HG03571 (cell line): ENCODE data around the gene CDC42SE2.
"Not testable (repeated sequence)": the region's sequence is repeated elsewhere in the genome, so short reads cannot be mapped to it uniquely, and the experiment has no call there.

Source experiments
- ATAC-seq: cut with Tn5 transposase; IDR thresholded peaks from one replicate; pipeline ENCODE4 v1.9.1; 2021; ENCODE audit not compliant: unreplicated experiment

The CDC42SE2 gene

DNA sequence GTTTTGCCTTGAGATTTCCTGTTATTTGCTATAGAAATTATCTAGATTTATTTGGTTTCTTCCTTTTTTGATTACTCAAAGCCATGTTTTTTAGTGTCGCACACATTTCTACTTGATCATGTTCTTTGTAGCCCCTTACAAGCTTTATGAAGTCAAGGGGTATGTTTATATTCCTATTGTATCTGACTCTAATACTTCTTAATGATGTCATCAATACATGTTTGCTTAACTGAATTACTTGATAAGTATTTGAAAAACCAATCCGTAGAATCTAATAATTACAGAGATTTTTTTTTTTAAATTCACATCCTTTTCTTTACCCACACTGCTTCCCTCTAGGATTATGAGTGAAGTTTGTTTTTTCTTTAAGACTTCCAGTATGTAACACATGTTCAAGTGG lies 53.0 kb downstream of the CDC42SE2 start:
- no peak for ATAC-seq

DNA sequence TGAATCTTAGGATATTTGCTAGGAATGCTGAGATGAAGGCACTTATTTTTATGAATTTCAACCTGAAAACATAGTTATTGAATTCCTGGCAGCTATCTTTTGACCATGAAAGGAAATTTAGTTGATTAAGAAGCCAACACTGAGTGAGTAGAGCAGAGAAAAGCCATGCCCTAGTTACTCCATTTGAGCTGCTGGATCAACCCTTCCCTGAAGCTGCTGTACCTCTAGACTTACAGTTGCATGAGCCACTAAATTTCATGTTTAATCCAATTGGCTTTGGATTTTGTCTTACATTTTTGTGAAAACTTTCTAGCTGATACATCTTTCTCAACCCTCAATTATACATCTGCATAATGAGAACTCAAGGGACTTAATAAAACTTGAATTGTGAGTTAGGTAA lies 54.6 kb downstream of the CDC42SE2 start:
- ATAC-seq: no peak

DNA sequence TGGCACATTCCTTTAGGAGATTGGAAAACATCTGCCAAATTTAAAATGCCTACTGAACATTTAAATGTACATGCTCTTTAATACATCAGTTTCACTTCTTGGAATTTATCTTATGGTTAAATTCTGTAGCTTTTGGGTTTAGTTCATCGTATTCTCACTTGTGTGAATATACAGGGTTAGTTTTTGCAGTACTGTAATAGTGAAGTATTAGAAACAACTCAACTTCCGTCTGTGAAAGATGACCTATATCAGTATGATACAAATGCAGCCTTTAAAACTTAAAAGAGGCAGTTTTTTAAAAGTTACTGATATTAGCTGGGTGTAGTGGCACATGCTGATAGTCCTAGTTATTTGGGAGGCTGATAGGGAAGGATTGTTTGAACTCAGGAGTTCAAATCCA lies 57.2 kb downstream of the CDC42SE2 start:
- ATAC-seq: no peak

DNA sequence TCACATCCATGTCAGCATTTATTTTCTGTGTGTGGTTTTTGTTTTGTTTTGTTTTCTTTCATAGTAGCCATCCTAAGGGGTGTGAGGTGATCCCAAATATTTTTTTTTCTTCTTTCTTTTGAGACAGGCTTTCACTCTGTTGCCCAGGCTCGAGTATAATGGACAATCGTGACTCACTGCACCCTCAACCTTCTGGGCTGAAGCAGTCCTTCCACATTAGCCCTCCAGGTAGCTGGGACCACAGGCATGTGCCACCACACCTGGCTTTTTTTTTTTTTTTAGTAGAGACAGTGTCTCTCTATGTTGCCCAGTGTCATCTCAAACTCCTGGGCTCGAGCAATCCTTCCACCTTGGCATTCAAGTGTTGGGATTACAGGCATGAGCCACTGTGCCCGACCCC lies 59.1 kb downstream of the CDC42SE2 start:
- ATAC-seq: no peak

DNA sequence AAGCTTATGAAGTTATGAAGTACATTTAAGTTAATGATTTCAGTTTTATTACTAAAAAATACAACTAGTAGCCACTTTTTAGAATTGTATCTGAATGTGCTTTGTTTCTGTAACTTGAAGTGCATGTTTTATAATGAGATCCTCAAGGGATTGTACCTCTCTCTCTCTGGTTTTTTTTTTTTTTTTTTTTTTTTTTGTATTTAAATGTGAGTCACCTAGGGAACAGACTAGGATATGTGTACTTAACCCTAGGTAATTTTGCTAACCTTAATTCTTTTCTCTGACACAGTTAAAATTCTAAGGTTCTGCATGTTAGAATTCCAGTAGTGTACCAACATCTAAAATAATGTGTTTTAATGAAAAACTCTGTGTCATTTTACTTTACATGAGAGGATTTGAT lies 59.5 kb downstream of the CDC42SE2 start:
- ATAC-seq: no peak

- ATAC-seq: no peak
These were observed 60.5 kb downstream of the CDC42SE2 start for GRCh38 chr5:131324303-131324702.

DNA sequence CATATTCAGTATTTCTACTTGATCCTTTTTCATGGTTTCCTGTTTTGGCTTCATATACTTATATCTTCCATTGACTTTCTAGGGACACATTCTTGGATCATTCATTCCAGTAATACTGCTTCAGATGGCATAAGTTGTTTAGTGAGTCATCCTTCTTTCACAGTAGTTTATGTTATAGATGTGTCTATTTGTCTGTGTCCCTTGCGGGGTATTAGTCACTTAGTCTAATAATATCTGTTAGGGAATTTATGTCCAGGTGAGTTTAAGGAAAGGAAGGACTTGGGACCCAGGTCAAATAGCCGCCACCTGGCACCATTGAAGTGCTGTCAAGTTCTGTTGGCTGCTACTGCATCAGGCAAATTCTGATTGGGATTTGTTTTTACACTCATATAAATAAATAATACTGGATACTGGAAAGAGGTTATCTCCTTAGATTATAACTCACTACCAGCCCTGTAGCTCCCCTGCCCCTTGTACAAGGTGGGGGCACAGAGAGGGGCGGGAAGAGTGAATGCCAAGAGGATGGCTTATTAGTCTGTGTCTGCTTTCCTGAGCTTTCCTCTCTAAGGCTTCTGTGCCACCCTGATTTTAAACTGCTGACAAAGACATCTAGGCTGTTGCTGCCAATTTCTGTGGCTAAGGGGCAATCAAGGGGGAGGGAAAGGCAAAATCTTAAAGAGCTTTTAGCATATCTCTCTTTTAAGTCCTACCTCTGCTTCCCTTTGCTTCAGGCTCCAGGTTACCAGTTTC lies 64.9 kb downstream of the CDC42SE2 start:
- ATAC-seq: no peak

- no peak for ATAC-seq
These were observed 65.4 kb downstream of the CDC42SE2 start for GRCh38 chr5:131329286-131329560.

- no peak for ATAC-seq
These were observed 66.2 kb downstream of the CDC42SE2 start for GRCh38 chr5:131330031-131330430.

DNA sequence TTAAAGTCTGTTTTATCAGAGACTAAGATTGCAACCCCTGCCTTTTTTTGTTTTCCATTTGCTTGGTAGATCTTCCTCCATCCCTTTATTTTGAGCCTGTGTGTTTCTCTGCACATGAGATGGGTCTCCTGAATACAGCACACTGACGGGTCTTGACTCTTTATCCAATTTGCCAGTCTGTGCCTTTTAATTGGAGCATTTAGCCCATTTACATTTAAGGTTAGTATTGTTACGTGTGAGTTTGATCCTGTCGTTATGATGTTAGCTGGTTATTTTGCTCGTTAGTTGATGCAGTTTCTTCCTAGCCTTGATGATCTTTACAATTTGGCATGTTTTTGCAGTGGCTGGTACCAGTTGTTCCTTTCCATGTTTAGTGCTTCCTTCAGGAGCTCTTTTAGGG lies 71.9 kb downstream of the CDC42SE2 start:
- ATAC-seq: not testable (repeated sequence)

- not testable (repeated sequence) for ATAC-seq
These were observed 72.9 kb downstream of the CDC42SE2 start for GRCh38 chr5:131336801-131337200.

DNA sequence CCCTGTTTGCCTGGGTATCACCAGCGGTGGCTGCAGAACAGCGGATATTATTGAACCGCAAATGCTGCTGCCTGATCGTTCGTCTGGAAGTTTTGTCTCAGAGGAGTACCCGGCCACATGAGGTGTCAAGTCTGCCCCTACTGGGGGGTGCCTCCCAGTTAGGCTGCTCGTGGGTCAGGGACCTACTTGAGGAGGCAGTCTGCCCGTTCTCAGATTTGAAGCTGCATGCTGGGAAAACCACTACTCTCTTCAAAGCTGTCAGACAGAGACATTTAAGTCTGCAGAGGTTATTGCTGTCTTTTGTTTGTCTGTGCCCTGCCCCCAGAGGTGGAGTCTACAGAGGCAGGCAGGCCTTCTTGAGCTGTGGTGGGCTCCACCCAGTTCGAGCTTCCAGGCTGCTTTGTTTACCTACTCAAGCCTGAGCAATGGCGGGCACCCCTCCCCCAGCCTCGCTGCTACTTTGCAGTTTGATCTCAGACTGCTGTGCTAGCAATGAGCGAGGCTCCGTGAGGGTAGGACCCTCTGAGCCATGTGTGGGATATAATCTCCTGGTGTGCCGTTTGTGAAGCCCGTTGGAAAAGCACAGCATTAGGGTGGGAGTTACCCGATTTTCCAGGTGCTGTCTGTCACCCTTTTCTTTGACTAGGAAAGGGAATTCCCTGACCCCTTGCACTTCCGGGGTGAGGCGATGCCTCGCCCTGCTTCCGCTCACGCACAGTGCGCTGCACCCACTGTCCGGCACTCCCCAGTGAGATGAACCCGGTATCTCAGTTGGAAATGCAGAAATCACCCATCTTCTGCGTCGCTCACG lies 73.6 kb downstream of the CDC42SE2 start:
- not testable (repeated sequence) for ATAC-seq

DNA sequence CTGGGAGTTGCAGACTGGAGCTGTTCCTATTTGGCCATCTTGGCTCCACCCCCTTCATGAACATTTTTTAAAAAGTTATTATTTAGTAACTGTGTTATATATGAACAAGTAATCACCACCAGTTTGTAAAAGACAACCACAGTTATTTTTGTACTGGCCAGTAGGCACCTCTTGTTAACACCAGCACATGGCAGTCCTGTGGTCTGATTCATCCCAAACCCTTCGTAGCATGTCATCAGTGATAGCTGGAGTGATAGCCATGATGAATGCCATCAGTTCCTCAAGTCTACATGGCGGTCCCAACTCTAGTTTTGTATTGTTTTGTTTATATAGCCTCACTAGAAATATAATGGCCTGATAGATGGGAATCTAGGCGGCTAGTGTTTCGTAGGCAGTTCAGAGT lies 74.2 kb downstream of the CDC42SE2 start:
- ATAC-seq: no peak

- not testable (repeated sequence) for ATAC-seq
These were observed 80.4 kb downstream of the CDC42SE2 start for GRCh38 chr5:131344288-131344687.

- not testable (repeated sequence) for ATAC-seq
These were observed 82.4 kb downstream of the CDC42SE2 start for GRCh38 chr5:131346204-131346603.

GRCh38 chr5:131353991-131354390 lies 90.1 kb downstream of the CDC42SE2 start:
- no peak for ATAC-seq

DNA sequence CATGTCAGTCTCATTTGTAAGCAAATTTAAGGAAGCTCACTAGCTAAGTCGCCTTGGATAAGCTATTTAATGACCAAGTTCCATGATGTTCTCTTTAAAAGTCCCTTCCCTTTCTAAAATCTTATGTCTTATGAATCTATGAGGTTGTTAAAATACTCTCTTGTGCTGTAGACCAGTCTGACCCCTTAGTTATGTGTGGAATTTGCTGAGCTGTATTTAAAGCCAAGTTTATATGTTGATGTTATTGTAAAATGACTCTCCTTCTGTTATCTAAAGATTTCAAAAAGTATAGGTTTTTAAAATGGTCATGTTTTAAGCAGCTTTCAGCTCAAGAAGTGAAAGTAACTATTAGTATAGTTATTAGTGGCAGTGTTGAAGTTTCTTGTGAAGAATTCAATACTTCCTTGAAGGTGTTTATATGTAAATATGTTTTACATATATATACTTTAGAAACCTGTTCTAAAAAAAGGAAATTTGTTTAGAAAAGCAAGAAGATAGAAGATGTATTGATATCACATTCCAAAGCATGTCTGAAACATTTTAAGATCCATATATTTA lies 92.2 kb downstream of the CDC42SE2 start:
- ATAC-seq: no peak

DNA sequence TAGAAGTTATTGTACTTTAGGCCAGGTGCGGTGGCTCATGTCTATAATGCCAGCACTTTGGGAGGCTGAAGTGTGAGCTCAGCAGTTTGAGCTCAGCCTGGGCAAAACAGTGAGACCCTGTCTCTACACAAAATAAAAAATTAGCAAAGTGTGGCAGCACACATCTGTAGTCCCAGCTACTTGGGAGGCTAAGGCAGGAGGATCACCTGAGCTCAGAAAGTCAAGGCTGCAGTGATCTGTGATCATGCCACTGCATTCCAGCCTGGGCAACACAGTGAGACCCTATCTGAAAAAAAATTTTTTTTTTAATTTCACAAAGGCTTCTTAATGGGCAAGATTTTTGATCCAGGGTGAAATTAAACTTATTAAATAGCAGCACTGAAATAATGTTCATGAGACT lies 92.8 kb downstream of the CDC42SE2 start:
- ATAC-seq: no peak

DNA sequence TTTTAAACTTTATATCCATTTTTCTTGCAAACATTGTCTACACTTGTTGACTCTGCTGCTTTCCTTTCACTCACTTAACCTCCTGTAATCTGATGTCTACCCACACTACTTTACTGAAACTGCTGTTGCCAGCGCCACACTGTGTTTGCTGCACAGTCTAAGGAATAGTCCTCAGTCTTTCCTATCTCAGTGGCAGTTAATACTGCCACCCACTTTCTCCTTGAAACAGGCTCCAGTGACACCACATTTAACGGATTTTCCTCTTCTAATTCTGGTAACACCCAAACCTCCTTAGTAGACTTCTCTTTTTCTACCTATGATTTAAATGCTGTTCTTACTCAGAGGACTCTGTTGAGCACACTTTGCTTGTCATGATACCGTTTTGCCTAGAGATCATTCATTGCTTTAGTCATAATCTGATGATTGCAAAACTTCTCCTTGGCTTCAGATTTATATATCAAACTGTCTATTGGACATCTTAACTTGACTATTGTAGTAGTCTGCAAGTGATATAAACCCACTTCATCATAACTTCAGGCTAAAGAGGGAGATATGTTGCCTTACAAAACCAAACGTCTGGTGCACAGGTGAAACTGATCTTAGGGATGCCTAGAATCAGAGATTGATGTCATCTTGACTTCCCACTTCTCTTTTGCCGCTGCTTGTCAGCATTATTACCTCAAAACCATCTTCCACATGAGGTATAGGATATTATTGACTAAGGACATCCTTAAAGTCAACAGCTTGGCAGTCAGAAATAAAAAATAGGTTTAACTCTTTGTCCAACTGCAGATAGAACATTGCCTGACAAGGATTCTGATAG lies 94.1 kb downstream of the CDC42SE2 start:
- peak; percentile 53 for ATAC-seq

GRCh38 chr5:131361677-131362315 lies 97.9 kb downstream of the CDC42SE2 start:
- ATAC-seq: no peak
